Adrenal gland (tissue), 12 donors: ENCODE data around the gene THADA. TPM values are rescaled to one million over a fixed set of nuclear protein-coding genes. Genes with fewer than 3 reads are reported as not detected.

ENCODE experiments used
- DNase-seq, 7 donors: peaks; one replicate each; pipeline ENCODE4 v3.0.0-alpha.2; 2019 to 2020
- H3K27ac ChIP-seq, 5 donors: fragments of 200-600 bp; sonication (generic) in 4 of 5; 1 replicate in 3 of 5; 2 replicates in 2 of 5; pipeline versions ENCODE4 v1.5.1 to v1.8.0; 2016 to 2020; ENCODE audit warnings: mild to moderate bottlenecking in 1 of 5
- H3K27me3 ChIP-seq: fragments of 200-600 bp; 2 replicates; pipeline ENCODE4 v1.8.0; 2021
- H3K36me3 ChIP-seq, 2 donors: fragments of 200-600 bp; replicated peaks in 1 of 2; 1 replicate in 1 of 2; 2 replicates in 1 of 2; pipeline versions ENCODE4 v1.5.1 to v1.8.0; 2018 to 2022
- H3K4me1 ChIP-seq, 2 donors: fragments of 200-600 bp; replicated peaks in 1 of 2; 1 replicate in 1 of 2; 2 replicates in 1 of 2; pipeline versions ENCODE4 v1.5.1 to v1.8.0; 2018 to 2021
- H3K4me3 ChIP-seq, 4 donors: fragments of 200-600 bp; sonication (generic) in 3 of 4; one replicate each; pipeline ENCODE4 v1.5.1; 2016 to 2018
- H3K9me3 ChIP-seq, 3 donors: fragments of 200-600 bp; sonication (generic) in 1 of 3; replicated peaks in 1 of 3; 1 replicate in 2 of 3; 2 replicates in 1 of 3; pipeline versions ENCODE4 v1.5.1 to v1.8.0; 2016 to 2021
- CTCF ChIP-seq, 6 experiments: fragments of 450-650 bp in 4 of 6; fragments of 200-600 bp in 2 of 6; sonication (generic) in 1 of 6; IDR thresholded peaks; 1 replicate in 5 of 6; 2 replicates in 1 of 6; pipeline versions ENCODE4 v1.5.1 to v1.8.0; 2016 to 2021; ENCODE audit warnings: antibody characterized with exemption in 6 of 6, mild to moderate bottlenecking in 2 of 6, moderate library complexity in 1 of 6
- POLR2A ChIP-seq, 2 donors: fragments of 450-650 bp; IDR thresholded peaks; one replicate each; pipeline ENCODE4 v1.6.1; 2017; ENCODE audit warnings: antibody characterized with exemption in 2 of 2, mild to moderate bottlenecking in 2 of 2, moderate library complexity in 1 of 2
- WGBS, 4 donors: extraction: QIAGEN DNeasy Blood & Tissue Kit in 2 of 4; methylation state at CpG; one replicate each; pipeline versions ENCODE4 v1.1.5 to v1.1.7; 2013 to 2017; 5-methylcytosine and 5-hydroxymethylcytosine counted together
- intact Hi-C, 2 donors: fragments of 100-400 bp; cut with DNase I; formaldehyde crosslinking; loops; one replicate each; pipeline versions ENCODE4 v1.14.1 to v1.15.0; 2022 to 2023
- polyA plus RNA-seq, 3 donors: library from polyadenylated mRNA; stranded (reverse); fragments of 200-250 nt in 2 of 3; fragments of 350-450 nt in 1 of 3; fragmentation: Illumina TruSeq in 1 of 3; extraction: RNeasy Lipid Tissue Mini Kit (QIAGEN cat#74804) in 1 of 3; gene quantifications; one replicate each; pipeline ENCODE4 v1.2.3, GENCODE V29; 2013 to 2014
- total RNA-seq, 9 donors: library from RNA; depleted of rRNA in 4 of 9; stranded (reverse); fragments of >200 nt in 4 of 9; fragments of 120-200 nt in 1 of 9; fragmentation: NEBNext Ultra II Directional in 1 of 9; extraction: Animal tissue kit (Norgen Biotek cat#: 25700) in 1 of 9; gene quantifications; one replicate each; pipeline versions ENCODE4 v1.1.0 to v1.2.4, GENCODE V29; 2013 to 2023
- donor health status: healthy with polysubstance abuse.
- donor health status: Bipolar disorder and iron deficiency.
- donor health status: DM: yes; HTN: yes; CAD: no.
- donor health status: DM: no; HTN: no; CAD: no.
- donor health status: DM: no; HTN: no; CAD: no.
- donor health status: DM: yes; HTN: yes; CAD: no.

The THADA gene
- total and polyA plus RNA-seq, 12 donors: 14.1 to 38.4 (median 25.4) TPM

GRCh38 chr2:43513216-43513615 is 82.6 kb downstream of the THADA start:
- H3K27ac ChIP-seq: no peak overlapping the region
- no peaks in the 10 kb centered on the region for H3K9me3 ChIP-seq
- intact Hi-C loops: no loop called here
- peak in 1 of 7 donors; percentile 14 for DNase-seq
- H3K4me3 ChIP-seq: no peak overlapping the region
- peaks cover 0 to 32% of the 10 kb centered on the region in 2 donors for H3K4me1 ChIP-seq
- no peaks in the 10 kb centered on the region for H3K27me3 ChIP-seq
- no peak for TF ChIP-seq POLR2A (IDR thresholded peaks at IDR 0.05)
- no peak for TF ChIP-seq CTCF (IDR thresholded peaks at IDR 0.05)
- no peaks in the 10 kb centered on the region for H3K36me3 ChIP-seq

GRCh38 chr2:43511199-43511598 is 84.6 kb downstream of the THADA start:
- Histone ChIP-seq H3K4me1 (peaks cover 5 to 24% of the 10 kb centered on the region in 2 donors), H3K27ac (no peak overlapping the region), H3K27me3 (no peaks in the 10 kb centered on the region), H3K4me3 (no peak overlapping the region), H3K36me3 (no peaks in the 10 kb centered on the region), H3K9me3 (no peaks in the 10 kb centered on the region)
- no peak for DNase-seq
- 94 to 99% (median 98%) methylated on average over 3 of the region's 3 CpGs for WGBS, 4 donors
- TF ChIP-seq POLR2A (IDR thresholded peaks at IDR 0.05) (no peak), CTCF (IDR thresholded peaks at IDR 0.05) (no peak)
- intact Hi-C loops: no loop called here

- Histone ChIP-seq H3K36me3 (no peaks in the 10 kb centered on the region), H3K27ac (no peak overlapping the region), H3K4me3 (no peak overlapping the region), H3K27me3 (no peaks in the 10 kb centered on the region), H3K9me3 (no peaks in the 10 kb centered on the region), H3K4me1 (peaks cover 5 to 21% of the 10 kb centered on the region in 2 donors)
- WGBS, 4 donors: 63 to 93% (median 82%) methylated on average over 3 of the region's 3 CpGs
- no peak for TF ChIP-seq POLR2A (IDR thresholded peaks at IDR 0.05)
- TF ChIP-seq CTCF (IDR thresholded peaks at IDR 0.05): no peak
- no peak for DNase-seq
- intact Hi-C loops: no loop called here
Observed at GRCh38 chr2:43509886-43510285, 86.0 kb downstream of the THADA start.

- Histone ChIP-seq H3K27ac (no peak overlapping the region), H3K4me3 (no peak overlapping the region), H3K27me3 (no peaks in the 10 kb centered on the region), H3K36me3 (no peaks in the 10 kb centered on the region), H3K4me1 (peaks cover 5 to 16% of the 10 kb centered on the region in 2 donors), H3K9me3 (no peaks in the 10 kb centered on the region)
- intact Hi-C loops: no loop called here
- 69 to 88% (median 86%) methylated on average over 3 of the region's 3 CpGs for WGBS, 4 donors
- no peak for TF ChIP-seq CTCF (IDR thresholded peaks at IDR 0.05)
- TF ChIP-seq POLR2A (IDR thresholded peaks at IDR 0.05): no peak
- DNase-seq: no peak
Observed at GRCh38 chr2:43508209-43508608, 87.6 kb downstream of the THADA start.
